ENCODE results near the gene FKBP1B.
"Not testable (repeated sequence)": the region's sequence is repeated elsewhere in the genome, so short reads cannot be mapped to it uniquely, and the experiment has no call there.

Gene FKBP1B

GRCh38 chr2:24073816-24074215 lies 24.3 kb downstream of the FKBP1B start:
- no peak for DNase-seq

GRCh38 chr2:24075259-24075658 lies 25.7 kb downstream of the FKBP1B start:
- no peak for DNase-seq

- peak; percentile 100 for DNase-seq
Measured at GRCh38 chr2:24075915-24076848, 26.6 kb downstream of the FKBP1B start, which contains the start of gene SF3B6. TSS of gene SF3B6 (minus strand) at chr2:24076326. CDS start at chr2:24076229, 97 bp downstream.

- no peak for DNase-seq
Measured at GRCh38 chr2:24076849-24077534, 27.5 kb downstream of the FKBP1B start.

DNA sequence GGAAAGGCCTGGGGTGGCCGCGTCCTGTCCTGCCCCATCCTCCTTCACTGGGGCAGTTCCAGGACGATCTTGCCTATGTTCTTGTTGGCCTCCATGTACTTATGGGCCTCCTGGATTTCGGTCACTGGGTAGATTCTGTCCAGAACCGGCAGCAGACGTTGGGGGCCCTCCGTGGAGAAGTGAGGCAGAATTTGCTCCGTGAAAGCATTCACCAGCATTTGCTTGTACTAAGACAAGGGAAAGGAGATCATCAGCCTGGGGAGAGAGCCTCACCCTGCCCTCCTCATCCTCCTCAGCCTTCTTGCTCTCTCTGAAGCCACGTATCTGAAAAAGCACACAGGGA lies 28.0 kb downstream of the FKBP1B start:
- DNase-seq, result no peak

DNA sequence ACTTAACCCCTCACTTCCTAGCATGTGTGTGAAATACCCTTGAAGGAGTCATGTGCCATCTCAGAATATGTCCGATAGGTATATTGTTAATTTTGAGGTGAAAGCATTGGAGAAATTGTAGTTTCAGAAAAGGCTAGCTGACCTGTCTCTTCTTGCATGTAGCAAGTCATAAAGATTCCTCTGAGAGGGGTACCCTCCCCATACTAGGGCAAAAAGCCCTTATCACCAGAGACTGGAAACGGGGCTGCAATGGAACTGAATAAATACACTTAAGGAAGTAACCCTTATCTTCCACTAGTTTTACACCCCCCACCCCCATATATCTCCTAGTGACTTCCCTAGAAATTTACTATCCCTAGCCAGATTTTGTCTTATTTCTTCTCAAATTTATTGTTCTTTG lies 28.3 kb downstream of the FKBP1B start:
- no peak for DNase-seq

DNA sequence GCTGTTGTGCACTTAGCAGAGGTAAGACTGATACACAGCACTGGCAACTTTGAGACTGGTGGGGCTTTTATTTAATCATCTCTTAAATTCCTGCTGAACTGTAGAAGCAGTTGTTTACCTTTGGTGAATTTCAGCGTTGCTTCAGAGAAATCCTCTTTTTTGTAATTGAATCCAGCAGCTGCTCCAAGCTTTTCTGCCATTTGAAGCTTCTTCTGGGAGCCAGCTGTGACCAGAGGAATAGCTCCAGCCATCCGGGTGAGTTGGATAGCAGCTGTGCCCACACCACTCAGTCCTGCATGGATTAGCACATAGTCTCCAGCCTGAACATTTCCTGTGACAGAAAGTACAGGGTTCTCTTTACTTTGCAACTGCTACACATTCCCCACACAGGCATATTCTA lies 31.2 kb downstream of the FKBP1B start:
- no peak for DNase-seq

- DNase-seq, result no peak
Measured at GRCh38 chr2:24082787-24083566, 33.4 kb downstream of the FKBP1B start.

- DNase-seq, result peak; percentile 8
Measured at GRCh38 chr2:24083567-24084385, 34.2 kb downstream of the FKBP1B start.

GRCh38 chr2:24084386-24085199 lies 35.1 kb downstream of the FKBP1B start, which contains the start of gene TP53I3:
TSS of gene TP53I3 (minus strand) at chr2:24084834. CDS start at chr2:24084326, 508 bp downstream.
- DNase-seq, result peak; percentile 74

DNA sequence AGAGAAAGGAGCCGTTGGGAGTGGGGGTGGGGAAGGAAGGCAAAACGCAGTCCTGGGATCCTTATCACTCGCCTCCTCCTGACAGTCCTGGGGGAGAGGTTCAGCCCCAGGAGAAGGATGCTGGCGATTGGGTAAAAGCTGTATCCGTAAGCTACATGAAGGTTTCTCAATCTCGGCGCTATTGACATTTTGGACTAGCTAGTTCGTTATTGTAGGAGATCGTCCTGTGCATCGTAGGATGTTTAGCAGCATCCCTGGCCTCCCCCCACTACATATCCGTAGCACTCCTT lies 35.6 kb downstream of the FKBP1B start:
- DNase-seq, result no peak

DNA sequence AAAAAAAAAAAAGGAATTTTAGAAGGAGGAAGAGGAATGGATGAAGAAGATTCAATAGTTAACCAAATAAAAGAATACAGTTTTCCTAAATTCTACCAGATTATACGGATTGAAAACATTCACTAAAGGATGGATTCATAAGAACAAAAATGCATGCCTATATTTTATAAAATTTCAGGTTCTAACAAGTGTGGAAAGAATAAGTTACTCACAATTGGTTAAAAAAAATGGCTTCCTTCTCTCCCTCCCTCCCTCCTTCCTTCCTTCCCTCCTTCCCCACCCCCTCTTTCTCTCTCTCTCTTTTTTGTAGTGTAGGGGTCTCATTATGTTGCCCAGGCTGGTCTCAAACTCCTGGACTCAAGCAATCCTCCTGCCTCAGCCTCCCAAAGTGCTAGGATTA lies 36.7 kb downstream of the FKBP1B start:
- DNase-seq, result no peak

DNA sequence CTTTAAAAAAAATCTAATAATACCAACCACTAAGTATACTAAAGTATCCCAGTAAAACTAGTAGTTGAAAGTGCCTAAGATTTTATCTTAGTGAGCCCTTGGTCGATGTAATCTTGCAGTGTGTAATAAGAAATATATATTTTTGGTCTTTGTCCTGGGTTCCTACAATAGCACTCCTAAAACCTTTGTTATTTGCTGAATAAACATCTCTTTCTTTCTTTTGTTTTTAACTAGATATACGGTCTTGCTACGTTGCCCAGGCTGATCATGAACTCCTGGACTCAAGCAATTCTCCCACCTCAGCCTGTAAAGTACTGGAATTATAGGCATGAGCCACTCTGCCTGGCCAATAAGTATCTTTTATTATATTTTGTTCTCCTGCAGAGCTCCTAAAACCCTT lies 37.5 kb downstream of the FKBP1B start:
- no peak for DNase-seq

DNA sequence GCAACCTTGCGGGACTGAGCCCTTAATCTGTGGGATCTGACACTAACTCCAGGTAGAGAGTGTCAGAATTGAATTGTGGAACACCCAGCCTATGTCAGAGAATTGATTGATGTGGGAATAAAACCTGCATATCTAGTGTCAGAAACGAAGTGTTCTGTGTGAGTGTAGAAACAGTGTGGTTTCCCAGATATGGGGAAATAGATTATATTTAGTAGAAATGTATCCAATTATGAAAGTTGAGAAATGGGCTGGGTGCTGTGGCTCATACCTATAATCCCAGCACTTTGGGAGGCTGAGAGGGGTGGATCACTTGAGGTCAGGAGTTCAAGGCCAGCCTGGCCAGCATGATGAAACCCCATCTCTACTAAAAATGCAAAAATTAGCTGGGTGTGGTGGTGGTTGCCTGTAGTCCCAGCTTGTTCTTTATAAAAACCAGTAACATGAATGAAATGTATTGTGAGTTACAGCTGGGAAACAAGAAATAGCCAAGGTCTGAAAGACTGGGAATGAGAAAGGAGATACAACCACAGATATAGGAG lies 39.3 kb downstream of the FKBP1B start:
- no peak for DNase-seq

- DNase-seq, result not testable (repeated sequence)
Measured at GRCh38 chr2:24093270-24093669, 43.7 kb downstream of the FKBP1B start.

DNA sequence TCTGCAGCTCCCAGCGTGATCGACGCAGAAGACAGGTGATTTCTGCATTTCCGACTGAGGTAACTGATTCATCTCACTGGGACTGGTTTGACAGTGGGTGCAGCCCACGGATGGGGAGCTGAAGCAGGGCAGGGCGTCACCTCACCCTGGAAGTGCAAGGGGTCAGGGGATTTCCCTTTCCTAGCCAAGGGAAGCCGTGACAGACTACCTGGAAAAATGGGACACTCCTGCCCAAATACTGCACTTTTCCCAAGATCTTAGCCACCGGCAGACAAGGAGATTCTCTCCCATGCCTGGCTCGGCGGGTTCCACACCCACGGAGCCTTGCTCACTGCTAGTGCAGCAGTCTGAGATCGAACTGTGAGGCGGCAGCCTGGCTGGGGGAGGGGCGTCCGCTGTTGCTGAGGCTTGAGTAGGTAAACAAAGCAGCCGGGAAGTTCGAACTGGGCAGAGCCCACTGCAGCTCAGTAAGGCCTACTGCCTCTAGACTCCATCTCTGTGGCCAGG lies 45.7 kb downstream of the FKBP1B start:
- not testable (repeated sequence) for DNase-seq

DNA sequence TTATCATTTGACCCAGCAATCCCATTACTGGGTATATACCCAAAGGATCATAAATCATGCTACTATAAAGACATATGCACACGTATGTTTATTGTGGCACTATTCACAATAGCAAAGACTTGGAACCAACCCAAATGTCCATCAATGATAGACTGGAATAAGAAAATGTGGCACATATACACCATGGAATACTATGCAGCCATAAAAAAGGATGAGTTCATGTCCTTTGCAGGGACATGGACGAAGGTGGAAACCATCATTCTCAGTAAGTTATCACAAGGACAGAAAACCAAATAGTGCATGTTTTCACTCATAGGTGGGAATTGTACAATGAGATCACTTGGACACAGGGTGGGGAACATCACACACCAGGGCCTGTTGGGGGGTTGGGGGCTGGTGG lies 51.2 kb downstream of the FKBP1B start:
- DNase-seq, result not testable (repeated sequence)

DNA sequence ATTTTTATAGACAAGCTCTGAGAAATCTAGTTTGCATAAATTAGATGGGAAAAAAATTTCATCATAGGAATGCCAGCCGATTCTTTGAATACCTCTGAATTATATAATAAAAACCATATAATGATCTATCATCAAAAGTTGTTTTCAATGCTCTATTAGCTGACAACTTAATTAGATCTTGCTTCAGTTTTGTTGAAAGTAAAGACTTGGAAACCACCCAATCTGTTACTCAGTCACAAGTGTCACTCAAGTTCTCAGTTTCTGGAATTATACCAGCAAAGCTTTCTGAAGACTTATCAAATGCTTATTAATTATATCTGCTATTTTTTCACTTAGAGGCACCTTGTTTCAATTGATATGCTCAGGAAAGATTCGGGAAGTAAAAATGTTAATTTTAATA lies 52.5 kb downstream of the FKBP1B start:
- DNase-seq, result no peak

DNA sequence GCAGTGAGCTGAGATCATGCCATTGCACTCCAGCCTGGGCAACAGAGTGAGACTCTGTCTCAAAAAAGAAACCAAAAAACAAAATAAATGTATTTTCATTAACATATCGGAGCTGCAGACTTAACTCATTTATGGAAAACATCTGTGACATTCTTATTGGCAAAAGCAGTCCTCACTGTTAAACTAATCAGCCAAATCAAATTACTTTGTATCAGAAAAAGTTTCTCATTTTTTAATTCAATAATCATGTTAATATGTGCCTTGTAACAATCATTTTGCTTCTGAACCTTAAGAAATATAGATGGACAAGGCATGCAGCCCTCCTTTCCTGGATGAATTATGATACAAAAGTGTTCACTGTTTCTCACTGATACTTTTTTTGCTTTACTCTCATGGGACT lies 53.1 kb downstream of the FKBP1B start:
- no peak for DNase-seq

- no peak for DNase-seq
Measured at GRCh38 chr2:24104110-24104650, 54.6 kb downstream of the FKBP1B start.

DNA sequence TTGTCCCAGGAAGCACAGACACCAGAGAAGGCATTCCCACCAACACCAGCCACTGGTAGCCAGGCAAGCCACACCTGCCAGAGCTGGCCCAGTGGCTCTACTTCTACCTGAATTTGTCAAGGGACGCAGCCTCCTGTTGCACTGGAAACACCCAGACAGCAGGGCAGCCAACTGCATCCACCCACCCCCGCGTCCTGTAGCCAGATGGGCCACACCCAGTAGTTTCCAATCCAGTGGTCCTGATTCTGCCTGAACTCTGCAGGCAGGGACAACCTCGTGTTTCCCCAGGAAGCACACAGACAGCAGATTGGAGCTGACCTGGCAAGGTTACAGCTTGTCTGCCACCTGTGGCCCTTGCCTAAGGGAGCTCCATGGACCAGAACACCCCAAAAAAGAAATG lies 55.4 kb downstream of the FKBP1B start:
- no peak for DNase-seq

Data from activated T-cell treated with anti-CD3 and anti-CD28 coated beads for 4 hours (primary cell).